Astrocyte of the cerebellum (primary cell): Measurements from ENCODE around the gene AGAP1.
A peak's percentile ranks its signal among the peaks of the same experiment; 100 is the strongest.

Experiments used
- DNase-seq: peaks from one replicate; pipeline ENCODE4 v3.0.0-alpha.2; 2011; ENCODE audit warnings: low read depth
- H3K4me3 ChIP-seq: 2 replicates; pipeline ENCODE4 v1.5.1; 2011; ENCODE audit warnings: mild to moderate bottlenecking, low read depth, low read length, moderate library complexity
- CTCF ChIP-seq: IDR thresholded peaks from 2 replicates; pipeline ENCODE4 v1.5.1; 2012; ENCODE audit warnings: low read length, low read depth, moderate library complexity, mild to moderate bottlenecking; ENCODE audit errors: missing control alignments
- in situ Hi-C: cut with HindIII; loops from 2 replicates; pipeline ENCODE4 v1.10.0; 2017; ENCODE audit warnings: low sequenced_read_pairs

The AGAP1 gene

DNA sequence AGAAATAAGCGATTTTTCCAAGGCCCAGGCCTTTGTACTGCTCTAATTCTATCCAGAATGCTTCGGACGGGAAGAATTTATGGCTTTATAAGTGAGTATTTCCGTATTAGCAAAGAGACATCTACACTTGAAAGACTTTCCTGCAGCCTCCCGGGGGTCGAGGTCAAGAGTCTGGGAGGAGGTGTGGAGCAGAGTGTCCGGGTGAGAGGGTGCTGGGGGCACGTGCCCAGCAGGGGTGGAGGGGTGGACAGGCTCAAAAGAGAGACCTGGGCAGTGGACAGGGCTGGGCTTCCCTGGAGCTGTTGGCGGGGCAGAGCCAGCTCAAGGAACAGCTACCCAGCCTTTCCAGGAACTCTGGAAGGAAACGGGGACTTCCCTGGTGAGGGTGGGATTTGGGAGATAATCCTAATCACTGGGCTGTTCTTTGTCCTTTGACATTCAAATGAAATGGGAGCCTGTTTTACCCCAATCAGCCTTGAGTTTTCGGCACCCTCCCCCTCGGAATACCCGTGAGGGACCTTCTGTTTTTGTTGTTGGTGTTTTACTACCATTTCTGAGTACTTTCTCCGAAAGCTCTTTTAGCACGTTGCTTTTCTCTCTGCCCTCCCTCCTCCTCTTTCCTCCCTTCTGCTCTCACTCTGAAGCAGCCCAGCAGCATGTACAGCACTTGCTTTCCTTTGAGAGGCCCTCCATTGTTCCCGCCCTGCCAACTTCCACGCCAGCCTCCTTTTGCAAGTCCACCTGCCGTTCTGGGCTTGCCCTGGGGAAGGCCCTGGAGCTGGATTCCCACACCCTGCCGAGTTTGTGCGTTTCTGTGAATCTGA is 164.7 kb downstream of the AGAP1 start:
- TF ChIP-seq CTCF: no peak
- DNase-seq: no peak

DNA sequence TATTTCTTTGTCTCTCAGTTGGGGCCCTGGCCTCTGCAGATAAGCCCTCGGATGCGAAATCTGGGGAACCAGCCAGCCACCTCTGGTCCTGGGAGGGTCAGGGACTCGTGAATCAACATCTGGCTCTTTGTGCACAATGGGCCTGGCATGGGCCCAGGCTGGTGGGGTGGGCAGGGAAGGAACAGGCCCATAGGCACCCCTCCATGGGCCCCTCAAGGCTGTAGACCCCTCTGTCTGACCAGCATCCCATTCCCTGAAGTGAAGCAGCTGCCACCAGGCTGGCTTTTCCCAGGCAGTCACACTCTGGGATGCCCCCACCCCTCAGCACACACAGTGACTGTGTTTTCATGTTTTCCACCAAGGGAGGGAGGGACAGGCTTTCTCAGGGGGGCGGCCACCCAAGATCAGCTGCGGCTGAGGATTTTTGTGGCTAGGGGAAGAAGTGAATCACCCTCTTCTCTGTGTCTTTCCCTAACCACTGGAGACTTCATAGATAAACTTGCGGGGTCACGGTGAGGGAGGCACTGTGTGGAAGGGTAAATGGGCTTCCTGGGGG is 166.0 kb downstream of the AGAP1 start:
- DNase-seq: peak; percentile 74
- in situ Hi-C loops: no loop called here
- TF ChIP-seq CTCF: no peak
- no peak overlapping the region for H3K4me3 ChIP-seq

More for the DNA sequence above, 164.7 kb downstream of the AGAP1 start:
- no peak overlapping the region for H3K4me3 ChIP-seq
- in situ Hi-C loops: no loop called here

DNA sequence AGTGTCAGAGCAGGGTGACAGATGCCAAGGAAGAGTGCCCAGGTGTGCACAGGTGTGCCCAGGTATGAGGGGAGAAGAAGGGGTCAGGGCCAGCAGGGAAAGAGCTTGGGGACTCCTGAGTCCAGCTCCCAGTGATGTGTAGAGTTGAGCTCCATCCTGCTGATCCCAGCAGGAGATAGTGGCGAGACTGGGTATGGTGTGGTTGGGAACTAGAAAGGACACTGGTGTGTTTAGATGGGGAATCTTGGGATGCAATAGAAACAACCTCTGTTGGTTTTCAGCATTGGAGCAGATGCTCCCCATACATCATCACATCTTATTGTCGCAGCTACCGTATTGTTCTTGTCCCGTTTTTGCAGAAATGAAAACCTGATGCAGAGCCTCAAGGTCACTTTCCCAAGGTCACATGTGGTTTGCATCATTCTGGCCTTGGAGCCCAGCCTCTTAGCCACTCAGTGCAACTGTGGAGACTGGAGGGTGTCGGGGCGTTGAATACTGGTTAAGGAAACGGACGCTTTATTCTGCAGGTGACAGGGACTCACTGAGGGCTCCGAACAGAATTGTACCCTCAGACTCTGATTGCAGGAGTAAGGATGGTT is 166.7 kb downstream of the AGAP1 start:
- in situ Hi-C loops: no loop called here
- DNase-seq: no peak
- no peak for TF ChIP-seq CTCF
- no peak overlapping the region for H3K4me3 ChIP-seq

- H3K4me3 ChIP-seq: no peak overlapping the region
- DNase-seq: no peak
- no peak for TF ChIP-seq CTCF
- in situ Hi-C loops: no loop called here
These were observed 167.5 kb downstream of the AGAP1 start for GRCh38 chr2:235661167-235661937.

DNA sequence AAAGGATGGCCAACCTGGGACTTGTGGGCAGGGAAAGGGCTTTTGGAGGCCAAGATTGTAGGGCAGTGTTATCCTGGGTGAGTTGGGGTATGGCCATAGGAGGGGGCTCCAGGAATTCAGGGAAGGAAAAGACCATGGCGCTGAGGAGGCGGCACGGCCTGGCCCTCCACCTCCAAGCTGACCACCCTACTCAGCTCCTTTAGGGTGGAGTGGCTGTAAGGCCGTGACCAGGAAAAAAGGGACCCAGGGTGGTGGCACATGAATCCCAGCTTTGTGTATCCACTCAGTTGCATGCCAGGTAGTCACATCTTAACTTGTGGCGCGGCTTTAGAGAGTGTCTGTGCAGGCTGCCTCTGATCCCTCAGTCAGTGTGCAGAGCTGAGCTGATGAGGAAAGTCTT is 168.1 kb downstream of the AGAP1 start:
- in situ Hi-C loops: no loop called here
- TF ChIP-seq CTCF: no peak
- no peak for DNase-seq
- no peak overlapping the region for H3K4me3 ChIP-seq

DNA sequence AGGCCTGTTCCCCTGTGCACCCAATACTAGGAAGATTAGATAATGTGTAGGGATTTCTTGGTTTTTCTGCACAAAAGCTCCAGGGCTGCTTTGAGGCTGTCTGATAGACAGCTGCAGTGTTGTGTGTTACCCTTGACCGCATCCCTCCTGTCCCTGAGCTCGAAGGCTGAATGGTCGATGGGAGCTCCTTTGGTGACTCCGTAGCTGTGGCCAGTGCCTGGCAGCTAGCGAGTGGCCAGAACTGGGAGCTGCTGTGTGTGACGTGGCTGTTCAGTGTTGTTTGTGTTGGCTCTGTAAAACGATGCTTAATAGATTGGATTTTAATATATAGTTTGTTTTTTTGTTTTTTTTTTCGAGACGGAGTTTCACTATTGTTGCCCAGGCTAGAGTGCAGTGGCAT is 170.0 kb downstream of the AGAP1 start:
- no peak for TF ChIP-seq CTCF
- DNase-seq: no peak
- in situ Hi-C loops: no loop called here
- H3K4me3 ChIP-seq: no peak overlapping the region
